CD4-positive, alpha-beta T cell treated with Interleukin-17A for 4 hours (primary cell): ENCODE results near the gene PDCL2.

Experiments used
- DNase-seq: peaks from one replicate; pipeline ENCODE4 v3.0.0-alpha.2; 2020; ENCODE audit warnings: mixed read lengths

PDCL2 gene

DNA sequence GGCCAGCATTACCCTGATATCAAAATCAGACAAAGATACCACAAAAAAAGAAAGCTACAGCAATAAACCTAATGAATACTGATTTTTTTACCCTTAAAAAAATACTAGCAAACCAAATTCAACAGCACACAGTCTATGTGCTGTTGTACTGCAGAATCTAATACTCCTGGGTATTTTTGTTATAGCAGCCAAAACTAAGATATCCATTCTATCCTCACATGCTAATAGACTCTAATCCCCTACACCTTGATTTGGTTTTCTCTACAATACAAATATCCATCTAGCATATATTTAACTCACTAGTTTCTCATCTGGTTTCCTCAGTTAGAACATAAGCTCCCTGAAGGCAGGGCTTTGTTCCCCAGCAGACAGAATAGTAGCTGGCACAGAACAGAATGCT lies 57.7 kb downstream of the PDCL2 start:
- DNase-seq, result no peak

DNA sequence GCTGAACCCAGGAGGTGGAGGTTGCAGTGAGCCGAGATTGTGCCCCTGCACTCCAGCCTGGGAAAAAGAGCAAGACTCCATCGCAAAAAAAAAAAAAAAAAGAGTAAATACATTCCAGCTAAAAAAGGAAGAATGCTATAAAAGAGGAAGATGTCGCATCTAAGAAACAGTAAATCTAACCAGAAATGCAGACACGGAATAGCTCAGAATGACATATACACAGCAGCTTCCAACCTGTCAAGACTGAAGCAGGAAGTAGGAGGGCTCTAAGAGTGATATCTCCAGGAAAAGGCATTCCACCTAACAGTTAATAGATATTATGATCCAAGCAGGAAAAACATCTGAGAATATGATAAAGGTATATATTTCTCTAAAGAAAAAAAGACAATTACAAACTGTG lies 61.4 kb downstream of the PDCL2 start:
- no peak for DNase-seq

DNA sequence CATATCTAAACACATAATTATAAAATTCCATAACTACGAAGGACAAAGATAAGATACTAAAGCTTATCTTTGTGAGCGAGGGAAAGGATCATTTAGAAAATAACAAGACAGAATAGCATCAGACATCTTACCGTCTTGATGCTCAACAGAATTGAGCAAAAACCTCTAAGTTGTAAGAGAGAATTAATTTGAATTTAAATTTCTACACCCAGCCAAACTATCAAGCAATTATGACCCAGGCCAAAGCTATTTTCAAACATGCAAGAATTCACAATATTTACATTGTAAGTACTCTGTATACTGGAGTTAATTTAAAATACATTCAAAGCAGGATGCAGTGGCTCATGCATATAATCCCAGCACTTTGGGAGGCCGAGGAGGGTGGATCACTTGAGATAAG lies 61.9 kb downstream of the PDCL2 start:
- no peak for DNase-seq

DNA sequence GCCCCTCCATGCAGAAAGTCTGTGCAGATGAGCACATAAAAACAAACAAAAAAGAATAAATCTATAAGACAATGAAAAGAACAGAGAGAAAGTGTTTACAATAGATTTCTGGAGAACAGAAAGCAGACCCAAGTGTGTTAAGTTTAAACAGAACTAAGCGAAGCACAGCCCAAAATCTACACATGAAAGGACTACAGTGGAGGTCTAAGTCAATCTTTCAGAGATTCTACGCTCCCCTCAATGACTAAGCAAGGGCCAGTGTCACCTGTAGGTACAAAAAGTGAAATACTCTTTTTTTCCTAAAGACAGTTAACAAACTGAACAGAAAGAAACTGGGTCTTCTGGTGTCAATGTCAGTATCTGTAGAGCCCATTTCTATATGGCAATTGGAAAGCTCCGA lies 63.6 kb downstream of the PDCL2 start:
- DNase-seq, result no peak

DNA sequence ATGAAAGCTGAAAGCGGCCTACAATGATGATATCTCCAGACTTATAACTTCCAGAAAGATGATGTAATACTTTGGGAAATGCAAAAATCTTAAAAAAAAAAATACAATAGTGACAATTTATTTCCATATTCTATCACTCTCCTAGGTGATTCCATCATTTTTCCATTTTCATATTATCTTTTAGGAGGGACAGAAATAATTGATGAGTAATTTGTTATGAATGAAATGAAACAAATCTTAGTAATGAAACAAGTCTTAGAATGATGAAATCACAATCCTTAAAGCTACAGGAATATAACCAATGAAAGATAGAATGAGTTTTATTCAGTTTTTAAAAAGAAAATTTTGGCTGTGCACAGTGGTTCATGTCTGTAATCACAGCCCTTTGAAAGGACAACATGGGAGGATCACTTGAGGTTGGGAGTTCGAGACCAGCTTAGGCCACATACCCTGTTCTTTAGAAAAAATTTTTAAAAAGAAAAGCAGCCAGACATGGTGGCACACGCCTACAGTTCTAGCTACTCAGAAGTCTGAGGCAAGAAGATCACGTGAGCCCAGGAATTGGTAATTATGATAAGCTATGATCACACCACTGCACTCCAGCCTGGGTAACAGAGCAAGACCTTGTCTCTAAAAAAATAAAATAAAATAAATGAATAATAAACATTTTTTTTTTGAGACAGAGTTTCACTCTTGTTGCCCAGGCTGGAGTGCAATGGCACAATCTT lies 67.0 kb downstream of the PDCL2 start:
- DNase-seq, result no peak

DNA sequence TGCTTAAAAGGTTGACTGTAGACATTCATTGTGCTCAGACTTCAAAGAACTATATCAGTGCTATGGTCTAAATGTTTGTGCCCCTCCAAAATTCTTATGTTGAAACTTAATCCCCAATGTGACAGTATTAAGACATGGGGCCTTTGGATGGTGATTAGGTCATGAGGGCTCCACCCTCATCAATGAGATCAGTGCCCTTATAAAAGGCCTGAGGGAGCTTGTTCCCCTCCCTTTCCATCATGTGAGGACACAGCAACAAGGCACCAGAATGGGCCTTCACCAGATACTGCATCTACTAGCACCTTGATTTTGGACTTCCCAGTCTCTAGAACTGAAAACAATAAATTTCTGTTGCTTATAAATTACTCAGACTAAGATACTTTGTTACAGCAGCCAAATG lies 73.6 kb downstream of the PDCL2 start:
- no peak for DNase-seq

DNA sequence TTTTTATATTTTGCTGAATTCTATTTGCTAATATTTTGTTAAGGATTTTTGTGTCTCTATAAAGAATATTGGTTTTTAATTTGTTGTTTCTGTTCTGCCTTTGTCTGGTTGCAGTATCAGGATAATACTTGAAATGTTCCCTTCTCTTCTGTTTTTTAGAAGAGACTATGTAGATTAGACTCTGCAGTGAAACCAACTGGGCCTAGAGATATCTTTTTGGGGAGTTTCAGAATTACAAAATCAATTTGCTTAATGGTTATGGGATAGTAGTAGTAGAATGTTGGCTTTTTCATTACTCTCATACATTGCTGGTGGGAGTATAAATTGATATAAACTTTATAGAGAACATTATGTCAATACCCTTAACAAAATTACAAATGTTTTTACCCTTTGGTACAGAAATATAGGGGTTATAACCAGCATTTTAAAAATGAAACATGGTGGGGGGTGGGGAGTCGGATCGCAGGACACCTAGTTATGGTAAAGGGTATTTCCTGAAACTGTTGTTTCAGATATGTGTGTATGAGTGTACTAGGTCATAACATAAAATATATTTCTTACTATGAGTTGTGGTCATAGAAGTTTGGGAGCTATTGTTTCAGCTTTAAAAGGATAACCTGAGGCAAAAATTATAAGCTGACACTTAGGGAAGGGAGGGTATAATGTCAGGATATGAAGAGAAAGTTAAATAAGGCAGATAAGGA lies 74.4 kb downstream of the PDCL2 start:
- DNase-seq, result no peak

DNA sequence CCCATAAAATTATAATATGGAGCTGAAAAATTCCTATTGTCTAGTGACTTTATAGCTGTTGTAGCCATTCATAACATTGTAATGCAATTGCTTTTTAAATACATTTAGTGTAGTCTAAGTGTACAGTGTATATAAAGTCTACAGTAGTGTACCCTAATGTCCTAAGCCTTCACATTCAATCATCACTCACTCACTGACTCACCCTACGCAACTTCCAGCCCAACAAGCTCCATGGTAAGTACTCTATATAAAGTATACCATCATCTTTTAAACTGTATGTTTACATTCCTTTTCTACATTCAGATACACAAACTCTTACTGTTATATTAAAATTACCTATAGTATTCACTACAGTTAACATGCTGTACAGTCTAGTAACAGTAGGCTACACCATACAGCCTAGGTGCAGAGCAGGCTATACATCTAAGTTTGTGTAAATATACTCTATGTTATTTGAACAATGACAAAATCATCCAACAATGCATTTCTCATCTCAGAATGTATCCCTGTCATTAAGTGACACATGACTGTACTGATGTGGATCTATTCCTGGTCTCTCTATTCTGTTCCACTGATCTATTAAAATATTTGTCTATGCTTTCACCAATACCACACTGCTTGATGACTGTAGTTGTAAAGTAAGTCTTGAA lies 79.0 kb downstream of the PDCL2 start:
- no peak for DNase-seq

DNA sequence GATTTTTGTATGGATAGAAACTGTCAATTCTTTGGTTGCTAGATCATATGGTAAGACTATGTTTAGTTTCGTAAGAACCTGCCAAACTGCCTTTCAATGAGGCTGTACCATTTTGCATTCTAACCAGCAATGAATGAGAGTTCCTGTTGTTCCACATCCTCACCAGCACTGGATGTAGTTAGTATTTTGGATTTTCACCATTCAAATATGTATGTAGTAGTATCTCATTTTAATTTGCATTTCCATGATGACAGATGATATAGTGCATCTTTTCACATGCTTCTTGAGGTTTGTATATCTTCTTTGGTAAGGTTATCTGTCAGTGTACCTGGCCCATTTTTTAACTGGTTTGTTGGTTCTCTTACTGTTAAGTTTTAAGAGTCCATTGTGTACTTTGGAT lies 80.0 kb downstream of the PDCL2 start:
- no peak for DNase-seq

DNA sequence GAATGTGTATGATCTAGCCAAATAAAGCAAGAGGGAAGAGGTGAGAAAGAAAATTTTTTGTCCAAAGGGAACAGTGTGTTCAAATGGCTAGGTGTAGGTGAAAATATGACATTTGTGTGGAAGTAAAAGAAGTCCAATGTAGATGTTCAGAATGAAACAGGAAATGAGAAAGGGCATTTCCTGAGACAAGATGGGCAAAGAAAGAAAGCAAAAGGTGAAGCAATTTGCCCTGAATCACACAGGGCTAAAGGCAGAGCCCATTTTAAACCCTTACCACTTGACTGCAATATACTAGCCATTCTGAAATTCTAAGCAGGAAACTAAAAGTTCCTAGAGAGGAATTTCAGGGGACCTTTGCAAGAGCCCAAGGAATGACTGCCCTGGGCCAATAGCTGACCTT lies 81.4 kb downstream of the PDCL2 start:
- DNase-seq, result no peak

DNA sequence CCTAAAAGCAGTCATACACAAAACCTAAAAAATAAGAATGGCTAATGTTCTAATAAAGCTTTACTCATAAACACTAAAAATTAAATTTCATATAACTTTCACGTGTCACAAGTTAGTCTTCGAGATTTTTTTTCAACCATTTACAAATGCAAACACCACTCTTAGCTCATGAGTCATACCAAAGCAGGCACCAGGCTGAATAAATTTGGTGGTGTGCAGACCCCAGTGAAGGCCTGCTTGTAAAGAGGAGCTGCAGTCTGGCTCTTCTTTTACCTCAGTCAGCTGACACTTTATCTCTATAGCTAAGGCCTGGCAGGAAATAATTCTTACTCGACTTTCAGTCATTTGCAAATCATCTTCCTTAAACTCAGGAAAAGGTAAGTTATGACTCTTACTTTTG lies 82.8 kb downstream of the PDCL2 start:
- no peak for DNase-seq

DNA sequence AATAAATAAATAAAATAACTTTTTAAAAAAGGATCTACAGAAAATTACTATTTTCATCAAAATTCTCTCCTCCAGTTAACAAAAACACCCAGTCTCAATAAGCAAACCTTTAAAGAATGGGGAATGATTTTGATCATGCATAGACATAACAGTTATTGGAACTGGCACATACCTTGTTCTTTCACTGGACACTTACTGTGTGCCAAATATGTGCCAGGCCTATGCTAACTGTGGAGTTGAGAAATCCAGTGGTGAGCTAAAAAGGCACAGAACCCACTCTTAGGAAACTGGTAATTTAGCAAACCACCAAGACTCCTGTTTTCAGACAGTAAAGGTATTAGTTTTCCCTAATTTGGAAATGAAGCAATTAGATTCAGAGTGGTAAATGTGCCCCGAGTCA lies 84.4 kb downstream of the PDCL2 start:
- DNase-seq, result no peak
